BLaER1 (cell line): ENCODE results near the gene ARL6IP5.

Experiments
- H3K27ac ChIP-seq: shearing (Covaris generic); formaldehyde crosslinking; 2 replicates; pipeline ENCODE4 v1.8.1; 2022
- H3K27me3 ChIP-seq: shearing (Covaris generic); formaldehyde crosslinking; 2 replicates; pipeline ENCODE4 v1.8.1; 2022
- H3K36me3 ChIP-seq: shearing (Covaris generic); formaldehyde crosslinking; 2 replicates; pipeline ENCODE4 v1.8.1; 2022
- H3K4me1 ChIP-seq: shearing (Covaris generic); formaldehyde crosslinking; 2 replicates; pipeline ENCODE4 v1.8.1; 2022
- H3K4me2 ChIP-seq: shearing (Covaris generic); formaldehyde crosslinking; 2 replicates; pipeline ENCODE4 v1.8.1; 2022
- H3K4me3 ChIP-seq: shearing (Covaris generic); formaldehyde crosslinking; 2 replicates; pipeline ENCODE4 v1.8.1; 2022
- H3K9ac ChIP-seq: shearing (Covaris generic); formaldehyde crosslinking; 2 replicates; pipeline ENCODE4 v1.8.1; 2022
- H3K9me3 ChIP-seq: shearing (Covaris generic); formaldehyde crosslinking; 2 replicates; pipeline ENCODE4 v1.8.1; 2022
- H4K20me1 ChIP-seq: shearing (Covaris generic); formaldehyde crosslinking; 2 replicates; pipeline ENCODE4 v1.8.1; 2022
- Cebpa-rat ChIP-seq: shearing (Covaris generic); IDR thresholded peaks from 2 replicates; pipeline ENCODE4 v1.8.1; 2022

Gene ARL6IP5

GRCh38 chr3:69084326-69085167 lies at the start of gene ARL6IP5:
ARL6IP5 (plus strand) TSS chr3:69084937; CDS start chr3:69085048, 111 bp downstream.
- no peaks in the 10 kb centered on the region for H3K27me3 ChIP-seq
- peaks cover 3% of the 10 kb centered on the region for H4K20me1 ChIP-seq
- peak within 1 kb of the TSS; percentile 85 for H3K9ac ChIP-seq
- peak within 1 kb of the TSS; percentile 92 for H3K4me3 ChIP-seq
- peaks cover 4% of the 10 kb centered on the region; the same call in 1 of the 2 replicates for H3K36me3 ChIP-seq
- peak within 1 kb of the TSS; percentile 68 for H3K27ac ChIP-seq
- no peaks in the 10 kb centered on the region for H3K9me3 ChIP-seq
- H3K4me2 ChIP-seq: peak within 1 kb of the TSS; percentile 87
- peaks cover 78% of the 10 kb centered on the region for H3K4me1 ChIP-seq
- TF ChIP-seq Cebpa-rat: no peak

- H3K4me1 ChIP-seq: peaks cover 8% of the 10 kb centered on the region
- H3K27me3 ChIP-seq: no peaks in the 10 kb centered on the region
- H3K36me3 ChIP-seq: peaks cover 81% of the 10 kb centered on the region
- TF ChIP-seq Cebpa-rat: no peak
- no peak overlapping the region for H3K27ac ChIP-seq
- H3K4me3 ChIP-seq: no peak overlapping the region
- H3K9me3 ChIP-seq: no peaks in the 10 kb centered on the region
- no peak overlapping the region for H3K9ac ChIP-seq
- no peak overlapping the region for H3K4me2 ChIP-seq
- peaks cover 35% of the 10 kb centered on the region for H4K20me1 ChIP-seq
These were observed 40.1 kb upstream of the ARL6IP5 start for GRCh38 chr3:69044608-69045007.

GRCh38 chr3:69048990-69049389 lies 35.7 kb upstream of the ARL6IP5 start:
- Histone ChIP-seq H3K4me3 (no peak overlapping the region), H3K9me3 (no peaks in the 10 kb centered on the region), H3K4me1 (peaks cover 29% of the 10 kb centered on the region), H3K27me3 (no peaks in the 10 kb centered on the region), H3K36me3 (peaks cover 44% of the 10 kb centered on the region), H3K4me2 (no peak overlapping the region), H3K27ac (no peak overlapping the region), H4K20me1 (peaks cover 50% of the 10 kb centered on the region), H3K9ac (no peak overlapping the region)
- no peak for TF ChIP-seq Cebpa-rat

- Histone ChIP-seq H3K27me3 (no peaks in the 10 kb centered on the region), H3K9ac (peak within 1 kb of the TSS; percentile 82), H3K4me1 (peaks cover 29% of the 10 kb centered on the region), H3K27ac (peak within 1 kb of the TSS; percentile 75), H3K4me3 (peak within 1 kb of the TSS; percentile 80), H3K4me2 (peak within 1 kb of the TSS; percentile 82), H4K20me1 (peaks cover 40% of the 10 kb centered on the region), H3K9me3 (no peaks in the 10 kb centered on the region), H3K36me3 (peaks cover 48% of the 10 kb centered on the region)
- no peak for TF ChIP-seq Cebpa-rat
These were observed 32.8 kb upstream of the ARL6IP5 start, which contains the start of gene TMF1 for GRCh38 chr3:69051756-69052471. TMF1 (minus strand) TSS chr3:69052333; CDS start chr3:69052086, 247 bp downstream.

GRCh38 chr3:69052472-69052898 lies 32.3 kb upstream of the ARL6IP5 start:
- TF ChIP-seq Cebpa-rat: no peak
- H3K27me3 ChIP-seq: no peaks in the 10 kb centered on the region
- H3K27ac ChIP-seq: peak overlapping the region; percentile 14; the same call in 1 of the 2 replicates
- H3K9me3 ChIP-seq: no peaks in the 10 kb centered on the region
- H3K4me3 ChIP-seq: peak overlapping the region; percentile 80
- H4K20me1 ChIP-seq: peaks cover 36% of the 10 kb centered on the region
- H3K36me3 ChIP-seq: peaks cover 46% of the 10 kb centered on the region
- H3K4me2 ChIP-seq: peak overlapping the region; percentile 79
- H3K9ac ChIP-seq: peak overlapping the region; percentile 38
- H3K4me1 ChIP-seq: peaks cover 29% of the 10 kb centered on the region

GRCh38 chr3:69058180-69058946 lies 26.4 kb upstream of the ARL6IP5 start:
- H3K27ac ChIP-seq: peak overlapping the region; percentile 42
- H4K20me1 ChIP-seq: no peaks in the 10 kb centered on the region
- no peak overlapping the region for H3K9ac ChIP-seq
- H3K4me3 ChIP-seq: no peak overlapping the region
- H3K27me3 ChIP-seq: no peaks in the 10 kb centered on the region
- no peaks in the 10 kb centered on the region for H3K9me3 ChIP-seq
- H3K36me3 ChIP-seq: peaks cover 68% of the 10 kb centered on the region
- no peak for TF ChIP-seq Cebpa-rat
- H3K4me2 ChIP-seq: peak overlapping the region; percentile 68
- H3K4me1 ChIP-seq: peaks cover 15% of the 10 kb centered on the region

GRCh38 chr3:69058947-69059224 lies 25.9 kb upstream of the ARL6IP5 start:
- Histone ChIP-seq H4K20me1 (no peaks in the 10 kb centered on the region), H3K4me1 (peaks cover 15% of the 10 kb centered on the region), H3K9me3 (no peaks in the 10 kb centered on the region), H3K27me3 (no peaks in the 10 kb centered on the region), H3K27ac (peak overlapping the region; percentile 42; the same call in 1 of the 2 replicates), H3K4me3 (no peak overlapping the region), H3K36me3 (peaks cover 68% of the 10 kb centered on the region), H3K4me2 (peak overlapping the region; percentile 68), H3K9ac (no peak overlapping the region)
- TF ChIP-seq Cebpa-rat: no peak

GRCh38 chr3:69059688-69060087 lies 25.0 kb upstream of the ARL6IP5 start:
- H4K20me1 ChIP-seq: no peaks in the 10 kb centered on the region
- H3K4me3 ChIP-seq: no peak overlapping the region
- H3K27me3 ChIP-seq: no peaks in the 10 kb centered on the region
- no peak overlapping the region for H3K9ac ChIP-seq
- no peak for TF ChIP-seq Cebpa-rat
- H3K36me3 ChIP-seq: peaks cover 62% of the 10 kb centered on the region
- H3K4me2 ChIP-seq: no peak overlapping the region
- no peak overlapping the region for H3K27ac ChIP-seq
- no peaks in the 10 kb centered on the region for H3K9me3 ChIP-seq
- peaks cover 19% of the 10 kb centered on the region for H3K4me1 ChIP-seq

GRCh38 chr3:69063636-69064035 lies 21.1 kb upstream of the ARL6IP5 start:
- no peaks in the 10 kb centered on the region for H3K27me3 ChIP-seq
- no peak for TF ChIP-seq Cebpa-rat
- no peak overlapping the region for H3K9ac ChIP-seq
- no peak overlapping the region for H3K4me2 ChIP-seq
- H4K20me1 ChIP-seq: no peaks in the 10 kb centered on the region
- no peaks in the 10 kb centered on the region for H3K9me3 ChIP-seq
- no peak overlapping the region for H3K27ac ChIP-seq
- H3K4me3 ChIP-seq: no peak overlapping the region
- peaks cover 52% of the 10 kb centered on the region for H3K36me3 ChIP-seq
- peaks cover 34% of the 10 kb centered on the region for H3K4me1 ChIP-seq
